CD4-positive, alpha-beta T cell treated with Interferon alpha-2 for 1 hour (primary cell): ENCODE data around the gene ORAI3.

Experiments
- DNase-seq, 2 donors: peaks; one replicate each; pipeline ENCODE4 v3.0.0-alpha.2; 2020 to 2022

ORAI3 gene

GRCh38 chr16:30972872-30973271 is 24.0 kb downstream of the ORAI3 start:
- DNase-seq, result no peak

GRCh38 chr16:30974348-30974747 is 25.5 kb downstream of the ORAI3 start:
- no peak for DNase-seq

- no peak for DNase-seq
Measured at GRCh38 chr16:30976486-30976885, 27.6 kb downstream of the ORAI3 start.

- DNase-seq, result peak in 1 of 2 donors; percentile 25
Measured at GRCh38 chr16:30977502-30977901, 28.6 kb downstream of the ORAI3 start.

GRCh38 chr16:30979170-30980022 is 30.5 kb downstream of the ORAI3 start:
- DNase-seq, result no peak

GRCh38 chr16:30980023-30980371 is 31.1 kb downstream of the ORAI3 start:
- no peak for DNase-seq

GRCh38 chr16:30980434-30980833 is 31.6 kb downstream of the ORAI3 start:
- no peak for DNase-seq

GRCh38 chr16:30980959-30981358 is 32.1 kb downstream of the ORAI3 start:
- no peak for DNase-seq

GRCh38 chr16:30982548-30983288 is 33.9 kb downstream of the ORAI3 start:
- DNase-seq, result no peak

GRCh38 chr16:30983289-30983889 is 34.5 kb downstream of the ORAI3 start:
- no peak for DNase-seq

- DNase-seq, result no peak
Measured at GRCh38 chr16:30983898-30984610, 35.2 kb downstream of the ORAI3 start.

- peak; percentile 74 to 81 for DNase-seq
Measured at GRCh38 chr16:30984669-30985400, 36.0 kb downstream of the ORAI3 start, which contains the start of gene HSD3B7. TSS of gene HSD3B7 (plus strand) at chr16:30985207. CDS start at chr16:30985659, 452 bp downstream.

GRCh38 chr16:30985401-30986128 is 36.7 kb downstream of the ORAI3 start:
- DNase-seq, result no peak

GRCh38 chr16:30986129-30986991 is 37.5 kb downstream of the ORAI3 start:
- no peak for DNase-seq

- no peak for DNase-seq
Measured at GRCh38 chr16:30987581-30988190, 38.8 kb downstream of the ORAI3 start.

- DNase-seq, result no peak
Measured at GRCh38 chr16:30989469-30990047, 40.7 kb downstream of the ORAI3 start.

GRCh38 chr16:30990105-30990504 is 41.2 kb downstream of the ORAI3 start:
- DNase-seq, result no peak

GRCh38 chr16:30991052-30991451 is 42.2 kb downstream of the ORAI3 start:
- no peak for DNase-seq

- DNase-seq, result no peak
Measured at GRCh38 chr16:30992276-30992780, 43.5 kb downstream of the ORAI3 start.
